Right cardiac atrium (tissue), 5 donors: Measurements from ENCODE around the gene ALPG. TPM values are rescaled to one million over a fixed set of nuclear protein-coding genes. Genes with fewer than 3 reads are reported as not detected.
"Not testable (repeated sequence)": the region's sequence is repeated elsewhere in the genome, so short reads cannot be mapped to it uniquely, and the experiment has no call there.

Experiments used
- ATAC-seq, 2 donors: fragments of 200-7000 bp; cut with Tn5 transposase; one replicate each; pipeline versions ENCODE4 v1.8.0 to v1.9.1; 2020; ENCODE audit warnings: moderate library complexity in 2 of 2, mild to moderate bottlenecking in 1 of 2
- DNase-seq, 3 donors: peaks; one replicate each; pipeline ENCODE4 v3.0.0-alpha.2; 2020
- H3K27ac ChIP-seq: one replicate; pipeline ENCODE4 v1.5.1; 2013; ENCODE audit warnings: mild to moderate bottlenecking, low read length, control low read depth, moderate library complexity
- H3K27me3 ChIP-seq: one replicate; pipeline ENCODE4 v1.6.1; 2013; ENCODE audit not compliant: control insufficient read depth, insufficient read depth
- H3K4me1 ChIP-seq: one replicate; pipeline ENCODE4 v1.6.1; 2013; ENCODE audit warnings: low read length; ENCODE audit not compliant: control insufficient read depth, insufficient read depth
- H3K4me3 ChIP-seq: one replicate; pipeline ENCODE4 v1.5.1; 2013; ENCODE audit warnings: low read length, control low read depth
- H3K9me3 ChIP-seq: one replicate; pipeline ENCODE4 v1.6.1; 2013; ENCODE audit warnings: low read length; ENCODE audit not compliant: control insufficient read depth
- WGBS: extraction: QIAGEN DNeasy Blood & Tissue Kit; methylation state at CpG from one replicate; pipeline ENCODE4 v1.1.7; 2013; 5-methylcytosine and 5-hydroxymethylcytosine counted together
- intact Hi-C, 4 donors: fragments of 100-400 bp; cut with DNase I; formaldehyde crosslinking; loops; one replicate each; pipeline versions ENCODE4 v1.11.0 to v1.14.0; 2022 to 2023
- polyA plus RNA-seq: library from polyadenylated mRNA; stranded (reverse); fragments of 200-250 nt; gene quantifications from one replicate; pipeline ENCODE4 v1.2.3, GENCODE V29; 2013
- total RNA-seq, 4 donors: library from RNA; stranded (reverse); fragmentation: NEBNext Ultra II Directional; extraction: Animal tissue kit (Norgen Biotek cat#: 25700); gene quantifications; one replicate each; pipeline ENCODE4 v1.2.1, GENCODE V29; 2021
- donor health status: healthy with polysubstance abuse.
- donor health status: DM: no; HTN: yes; CAD: no.
- donor health status: DM: no; HTN: no; CAD: no.
- donor health status: DM: no; HTN: yes; CAD: no; lungs with severe emphysema.
- donor health status: DM: yes; HTN: yes; CAD: no.

ALPG gene
- total and polyA plus RNA-seq, 5 donors = not detected

DNA sequence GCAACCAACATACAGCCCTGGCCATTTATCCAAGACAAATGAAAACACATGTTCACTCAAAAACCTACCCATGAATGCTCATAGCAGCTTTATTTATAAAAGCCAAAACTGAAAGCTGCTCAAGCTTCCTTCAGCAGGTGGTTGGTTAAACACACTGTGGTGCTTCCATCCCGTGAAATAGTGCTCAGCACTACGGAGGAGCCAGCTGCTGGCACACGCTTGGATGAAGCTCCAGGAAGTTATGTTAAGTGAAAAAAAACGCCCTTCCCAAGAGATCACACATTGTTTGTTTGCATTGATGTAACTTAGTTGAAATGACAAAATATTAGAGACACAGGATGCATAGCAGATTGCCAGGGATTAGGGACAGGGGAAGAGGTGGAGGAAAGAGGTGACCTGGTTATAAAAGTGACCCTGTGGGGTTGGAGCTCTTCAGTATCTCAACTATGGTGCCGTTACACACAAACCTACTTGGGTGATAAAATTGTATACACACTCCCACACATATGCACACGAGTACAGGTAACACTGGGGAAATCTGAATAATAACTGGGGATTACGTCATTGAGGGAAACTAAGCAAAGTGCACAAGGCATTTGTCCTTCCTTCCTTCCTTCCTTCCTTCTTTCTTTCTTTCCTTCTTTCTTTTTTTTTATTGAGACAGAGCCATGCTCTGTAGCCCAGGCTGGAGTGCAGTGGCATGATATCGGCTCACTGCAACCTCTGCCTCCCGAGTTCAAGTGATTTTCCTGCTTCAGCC, 6.2 kb upstream of the ALPG start:
- 53% methylated on average over 9 of the region's 9 CpGs for WGBS
- H3K27ac ChIP-seq = no peak overlapping the region
- DNase-seq = no peak
- no peak overlapping the region for H3K4me3 ChIP-seq
- H3K4me1 ChIP-seq = no peaks in the 10 kb centered on the region
- H3K9me3 ChIP-seq = no peaks in the 10 kb centered on the region
- ATAC-seq = no peak
- intact Hi-C loops = no loop called here
- H3K27me3 ChIP-seq = no peaks in the 10 kb centered on the region

DNA sequence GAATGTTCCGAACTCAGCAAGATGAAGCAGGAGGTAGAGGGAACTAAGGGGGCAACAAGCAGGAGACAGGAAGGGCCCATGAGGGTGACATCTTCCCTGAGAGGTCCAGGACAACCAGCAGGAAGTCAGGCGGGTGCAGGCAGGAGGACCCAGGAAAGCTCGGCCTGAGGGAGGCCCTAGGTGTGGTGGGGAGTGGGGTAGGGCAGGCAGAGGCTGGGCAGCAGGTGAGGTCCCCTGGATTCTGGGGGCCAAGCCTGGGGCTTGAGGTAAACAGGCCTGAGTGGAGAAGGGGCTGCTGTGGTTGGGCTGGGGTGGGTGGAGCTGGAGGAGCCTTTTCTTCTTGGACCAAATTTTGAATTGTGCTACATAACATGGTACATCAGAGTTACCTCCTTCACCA, 4.1 kb upstream of the ALPG start:
- H3K27ac ChIP-seq = no peak overlapping the region
- DNase-seq = no peak
- intact Hi-C loops = no loop called here
- H3K27me3 ChIP-seq = no peaks in the 10 kb centered on the region
- WGBS = 86% methylated on average over 3 of the region's 3 CpGs
- no peak overlapping the region for H3K4me3 ChIP-seq
- H3K9me3 ChIP-seq = no peaks in the 10 kb centered on the region
- no peak for ATAC-seq
- no peaks in the 10 kb centered on the region for H3K4me1 ChIP-seq

DNA sequence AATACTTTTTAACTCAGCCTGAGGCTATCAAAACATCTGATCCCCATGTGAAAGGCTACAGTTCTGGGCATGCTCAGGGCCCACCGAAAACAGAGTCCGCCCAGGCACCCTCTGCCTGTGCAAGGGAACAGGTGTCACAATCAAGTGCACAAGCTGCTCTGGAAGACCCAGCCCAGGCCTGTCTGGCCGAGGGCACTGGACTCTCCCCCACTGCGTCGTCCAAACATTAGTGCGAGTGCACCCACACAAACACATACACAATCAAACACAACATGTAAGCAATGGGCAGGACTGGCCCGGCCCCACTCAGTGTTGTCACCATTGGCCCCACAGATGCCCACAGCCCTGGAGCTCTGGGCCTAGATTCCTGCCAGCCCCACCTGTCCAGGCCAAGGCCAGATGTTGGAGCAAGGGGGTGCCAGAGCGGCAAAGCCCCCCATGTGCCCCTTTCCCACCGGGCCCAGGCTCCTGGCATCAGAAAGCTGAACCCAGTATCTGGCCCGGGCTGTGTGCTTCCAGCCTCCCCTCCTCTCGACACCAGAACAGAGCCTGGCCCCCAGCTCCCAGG, 617 bp upstream of the ALPG start:
- 90% methylated on average over 11 of the region's 11 CpGs for WGBS
- intact Hi-C loops = no loop called here
- Histone ChIP-seq H3K27ac (no peak overlapping the region), H3K4me3 (no peak overlapping the region), H3K9me3 (no peaks in the 10 kb centered on the region), H3K27me3 (no peaks in the 10 kb centered on the region), H3K4me1 (no peaks in the 10 kb centered on the region)
- no peak for ATAC-seq
- DNase-seq = no peak

DNA sequence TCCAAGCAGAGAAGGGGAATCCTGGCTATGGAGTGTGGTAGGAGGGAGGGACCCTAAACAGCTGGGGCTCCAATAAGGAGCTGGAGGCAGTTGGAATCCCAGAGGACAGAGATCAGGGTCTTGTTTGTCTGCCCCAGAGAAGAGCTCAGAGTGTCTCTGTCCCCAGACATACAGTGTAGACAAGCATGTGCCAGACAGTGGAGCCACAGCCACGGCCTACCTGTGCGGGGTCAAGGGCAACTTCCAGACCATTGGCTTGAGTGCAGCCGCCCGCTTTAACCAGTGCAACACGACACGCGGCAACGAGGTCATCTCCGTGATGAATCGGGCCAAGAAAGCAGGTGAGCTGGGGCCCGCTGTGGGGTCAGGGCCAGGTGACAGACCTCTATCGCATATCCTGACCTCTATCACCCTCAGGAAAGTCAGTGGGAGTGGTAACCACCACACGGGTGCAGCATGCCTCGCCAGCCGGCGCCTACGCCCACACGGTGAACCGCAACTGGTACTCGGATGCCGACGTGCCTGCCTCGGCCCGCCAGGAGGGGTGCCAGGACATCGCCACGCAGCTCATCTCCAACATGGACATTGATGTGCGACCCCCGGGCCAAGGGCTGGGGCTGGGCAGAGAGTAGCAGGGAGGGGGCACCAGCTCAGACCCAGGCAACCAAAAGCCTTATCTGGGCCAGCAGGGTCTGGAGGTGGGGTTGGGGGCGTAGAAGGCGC, 945 bp downstream of the ALPG start:
- DNase-seq, H3K9me3 ChIP-seq, H3K27ac ChIP-seq, H3K4me1 ChIP-seq, H3K27me3 ChIP-seq, H3K4me3 ChIP-seq, intact Hi-C loops: not testable (repeated sequence)
- ATAC-seq = peak; percentile 31 to 35
- WGBS = 91% methylated on average over 28 of the region's 30 CpGs

DNA sequence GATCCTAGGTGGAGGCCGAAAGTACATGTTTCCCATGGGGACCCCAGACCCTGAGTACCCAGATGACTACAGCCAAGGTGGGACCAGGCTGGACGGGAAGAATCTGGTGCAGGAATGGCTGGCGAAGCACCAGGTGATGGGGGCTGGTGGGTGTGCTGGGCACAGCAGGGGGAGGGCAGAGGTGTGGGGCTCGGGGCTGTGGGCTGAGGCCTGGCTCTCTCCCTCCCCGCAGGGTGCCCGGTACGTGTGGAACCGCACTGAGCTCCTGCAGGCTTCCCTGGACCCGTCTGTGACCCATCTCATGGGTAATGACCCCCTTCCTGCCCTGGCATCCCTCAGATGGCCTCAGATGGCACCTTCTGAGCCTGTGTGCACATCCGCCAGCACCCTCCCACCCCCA, 1.6 kb downstream of the ALPG start:
- ATAC-seq, H3K27me3 ChIP-seq, DNase-seq, H3K9me3 ChIP-seq, H3K27ac ChIP-seq, H3K4me3 ChIP-seq, H3K4me1 ChIP-seq, intact Hi-C loops: not testable (repeated sequence)
- 85% methylated on average over 10 of the region's 10 CpGs for WGBS

DNA sequence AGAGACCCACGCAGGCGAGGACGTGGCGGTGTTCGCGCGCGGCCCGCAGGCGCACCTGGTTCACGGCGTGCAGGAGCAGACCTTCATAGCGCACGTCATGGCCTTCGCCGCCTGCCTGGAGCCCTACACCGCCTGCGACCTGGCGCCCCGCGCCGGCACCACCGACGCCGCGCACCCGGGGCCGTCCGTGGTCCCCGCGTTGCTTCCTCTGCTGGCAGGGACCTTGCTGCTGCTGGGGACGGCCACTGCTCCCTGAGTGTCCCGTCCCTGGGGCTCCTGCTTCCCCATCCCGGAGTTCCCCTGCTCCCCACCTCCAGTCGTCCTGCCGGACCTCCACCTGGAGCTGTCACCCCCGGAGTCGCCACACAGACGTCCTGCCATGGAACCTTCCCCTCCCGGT, 3.0 kb downstream of the ALPG start:
- H3K9me3 ChIP-seq, H3K4me3 ChIP-seq, H3K4me1 ChIP-seq, DNase-seq, ATAC-seq, H3K27ac ChIP-seq, intact Hi-C loops, H3K27me3 ChIP-seq: not testable (repeated sequence)
- 54% methylated on average over 32 of the region's 40 CpGs for WGBS

DNA sequence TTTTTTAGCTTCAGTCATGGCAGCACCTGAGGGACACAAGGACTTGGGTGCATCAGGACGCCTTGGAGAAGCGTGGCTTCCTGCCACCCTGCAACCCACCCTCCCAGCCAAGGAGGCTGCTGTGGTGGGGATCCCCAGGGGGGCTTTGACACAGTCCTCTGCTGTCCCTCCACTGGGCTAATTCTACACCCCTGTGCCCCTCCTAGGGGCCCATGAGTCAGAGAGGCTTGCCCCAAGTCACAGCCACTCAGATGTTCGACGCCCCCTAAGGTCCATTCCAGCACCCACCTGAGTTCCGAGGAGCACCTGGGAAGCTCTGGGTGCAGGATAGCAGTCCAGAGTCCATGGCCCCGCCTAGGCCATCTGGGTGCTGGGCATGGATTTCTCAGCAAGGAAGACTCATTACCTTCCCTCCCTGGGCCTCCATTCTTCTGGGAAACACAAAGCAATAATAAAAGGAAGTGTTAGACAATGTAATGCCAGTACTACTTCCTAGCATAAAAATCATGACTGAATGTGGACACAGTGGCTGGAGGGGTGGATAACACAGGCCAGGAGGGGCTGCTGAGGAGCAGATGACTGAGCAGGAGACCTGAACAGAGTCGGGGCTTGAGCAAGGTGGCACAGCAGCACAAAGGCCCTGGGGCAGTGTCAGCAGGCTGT, 3.7 kb downstream of the ALPG start:
- 81% methylated on average over 7 of the region's 7 CpGs for WGBS
- Histone ChIP-seq H3K27me3 (no peaks in the 10 kb centered on the region), H3K27ac (no peak overlapping the region)

DNA sequence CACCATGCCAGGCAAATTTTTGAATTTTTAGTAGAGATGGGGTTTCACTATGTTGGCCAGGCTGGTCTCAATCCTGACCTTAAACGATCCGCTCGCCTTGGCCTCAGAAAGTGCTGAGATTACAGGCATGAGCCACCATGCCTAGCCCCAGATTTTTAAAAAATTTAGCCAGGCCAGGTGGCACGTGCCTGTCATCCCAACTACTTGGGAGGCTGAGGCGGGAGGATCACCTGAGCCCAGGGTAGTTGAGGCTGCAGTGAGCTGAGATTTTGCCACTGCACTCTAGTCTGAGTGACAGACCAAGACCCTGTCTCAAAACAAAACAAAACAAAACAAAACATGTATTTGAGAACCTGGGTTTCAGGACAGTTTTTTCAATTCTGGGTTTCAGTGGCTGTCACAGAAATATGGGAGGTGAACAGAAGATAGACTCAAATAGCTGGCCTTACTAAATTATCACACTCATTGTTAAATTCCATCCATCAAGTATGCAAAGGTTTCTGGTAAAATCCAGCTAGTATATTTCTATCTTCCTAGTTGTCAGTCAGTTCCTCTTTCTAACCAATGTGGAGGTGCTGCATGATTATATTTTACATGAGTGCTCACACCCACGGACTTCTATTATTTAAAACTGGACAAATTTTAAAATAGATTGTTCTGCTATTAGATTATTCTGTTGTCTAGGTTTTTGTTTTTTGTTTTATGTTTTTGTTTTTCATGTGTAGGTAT, 5.4 kb downstream of the ALPG start:
- ATAC-seq = no peak
- Histone ChIP-seq H3K4me1 (no peaks in the 10 kb centered on the region), H3K9me3 (no peaks in the 10 kb centered on the region), H3K27ac (no peak overlapping the region), H3K4me3 (no peak overlapping the region), H3K27me3 (no peaks in the 10 kb centered on the region)
- no peak for DNase-seq
- intact Hi-C loops = no loop called here
- 85% methylated on average over 6 of the region's 6 CpGs for WGBS

More for the DNA sequence above, 3.7 kb downstream of the ALPG start:
- Histone ChIP-seq H3K9me3 (no peaks in the 10 kb centered on the region), H3K4me3 (no peak overlapping the region), H3K4me1 (no peaks in the 10 kb centered on the region)
- intact Hi-C loops = no loop called here
- DNase-seq = no peak
- no peak for ATAC-seq

DNA sequence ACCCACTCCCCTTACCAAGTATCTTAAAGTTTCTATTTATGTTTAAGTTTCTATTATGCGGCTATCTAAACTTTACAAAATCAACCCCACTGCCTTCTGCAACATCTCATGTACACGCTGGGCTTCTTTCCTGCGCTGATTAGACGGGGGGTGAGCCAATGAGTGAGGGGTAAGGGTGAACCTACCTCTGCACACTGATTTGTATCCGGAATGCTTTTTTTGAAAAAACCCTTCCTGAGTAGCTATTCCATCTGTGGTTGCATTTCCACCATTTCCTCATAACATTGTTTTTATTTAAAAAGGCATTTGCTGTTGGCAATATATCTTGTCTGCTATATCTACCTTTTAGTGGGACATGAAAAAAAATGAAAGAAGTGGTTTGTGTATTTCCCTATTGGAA, 6.3 kb downstream of the ALPG start:
- Histone ChIP-seq H3K4me3 (no peak overlapping the region), H3K4me1 (no peaks in the 10 kb centered on the region), H3K9me3 (no peaks in the 10 kb centered on the region), H3K27me3 (no peaks in the 10 kb centered on the region), H3K27ac (no peak overlapping the region)
- WGBS = 49% methylated on average over 5 of the region's 5 CpGs
- no peak for DNase-seq
- ATAC-seq = no peak
- intact Hi-C loops = no loop called here

DNA sequence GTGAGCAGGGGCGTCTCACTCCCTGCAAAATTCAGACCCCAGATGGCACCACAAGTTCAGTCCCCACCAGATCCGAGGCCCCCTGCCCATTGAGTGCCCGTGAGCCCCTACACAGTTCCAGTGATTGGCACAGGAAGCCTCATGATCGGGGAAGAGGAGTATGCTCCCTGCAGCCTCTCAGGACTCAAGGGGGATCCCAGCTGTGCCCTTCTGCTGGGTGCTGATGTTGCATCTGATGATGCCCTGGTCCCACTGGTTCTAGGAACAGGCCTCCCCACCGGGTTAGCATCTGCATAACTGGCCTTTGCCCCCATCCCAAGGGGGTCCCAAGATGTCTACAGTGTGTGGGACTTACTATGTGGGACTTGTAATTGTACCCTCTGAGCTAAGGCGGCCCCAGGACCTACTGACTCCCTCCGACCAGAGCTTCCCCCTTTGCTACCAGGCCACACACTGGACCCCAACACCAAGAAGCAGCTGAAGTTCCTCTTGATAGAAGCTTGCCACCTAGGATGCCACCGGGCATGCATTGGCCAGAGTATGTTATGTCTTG, 8.6 kb downstream of the ALPG start:
- H3K27ac ChIP-seq = no peak overlapping the region
- intact Hi-C loops = no loop called here
- no peaks in the 10 kb centered on the region for H3K9me3 ChIP-seq
- ATAC-seq = no peak
- H3K27me3 ChIP-seq = no peaks in the 10 kb centered on the region
- no peak for DNase-seq
- no peak overlapping the region for H3K4me3 ChIP-seq
- no peaks in the 10 kb centered on the region for H3K4me1 ChIP-seq
- WGBS = 87% methylated on average over 8 of the region's 8 CpGs
